Heart left ventricle (tissue), 16 donors: ENCODE measurements around the gene REXO1. TPM values are rescaled to one million over a fixed set of nuclear protein-coding genes. Genes with fewer than 3 reads are reported as not detected.
A peak's percentile ranks its signal among the peaks of the same experiment; 100 is the strongest.

Experiments
- ATAC-seq, 4 donors: fragments of 200-7000 bp; cut with Tn5 transposase; one replicate each; pipeline ENCODE4 v1.9.1; 2020 to 2022; ENCODE audit warnings: moderate library complexity in 4 of 4, mild to moderate bottlenecking in 3 of 4, moderate number of reproducible peaks in 1 of 4
- DNase-seq, 5 donors: peaks; one replicate each; pipeline ENCODE4 v3.0.0-alpha.2; 2020
- H3K27ac ChIP-seq, 12 donors: fragments of 200-600 bp; sonication (generic) in 4 of 12; one replicate each; pipeline versions ENCODE4 v1.5.0 to v1.8.0; 2016 to 2022; ENCODE audit warnings: mild to moderate bottlenecking in 2 of 12
- H3K27me3 ChIP-seq, 9 donors: fragments of 200-600 bp; sonication (generic) in 2 of 9; one replicate each; pipeline versions ENCODE4 v1.5.1 to v1.8.0; 2016 to 2022; ENCODE audit warnings: mild to moderate bottlenecking in 3 of 9
- H3K36me3 ChIP-seq, 9 donors: fragments of 200-600 bp; sonication (generic) in 2 of 9; one replicate each; pipeline versions ENCODE4 v1.5.0 to v1.8.0; 2018 to 2022; ENCODE audit warnings: mild to moderate bottlenecking in 2 of 9
- H3K4me1 ChIP-seq, 12 donors: fragments of 200-600 bp; sonication (generic) in 4 of 12; one replicate each; pipeline versions ENCODE4 v1.5.0 to v1.8.0; 2016 to 2022; ENCODE audit warnings: mild to moderate bottlenecking in 3 of 12
- H3K4me3 ChIP-seq, 12 donors: fragments of 200-600 bp; sonication (generic) in 4 of 12; one replicate each; pipeline versions ENCODE4 v1.5.0 to v1.8.0; 2017 to 2022; ENCODE audit warnings: mild to moderate bottlenecking in 9 of 12, moderate library complexity in 4 of 12
- H3K9me3 ChIP-seq, 12 donors: fragments of 200-600 bp; sonication (generic) in 4 of 12; one replicate each; pipeline versions ENCODE4 v1.5.0 to v1.8.0; 2016 to 2022; ENCODE audit warnings: mild to moderate bottlenecking in 1 of 12
- POLR2A ChIP-seq, 2 donors: fragments of 450-650 bp; IDR thresholded peaks; one replicate each; pipeline ENCODE4 v1.6.1; 2017; ENCODE audit warnings: antibody characterized with exemption in 2 of 2, mild to moderate bottlenecking in 2 of 2, moderate library complexity in 2 of 2
- WGBS, 4 donors: extraction: QIAGEN DNeasy Blood & Tissue Kit in 2 of 4; methylation state at CpG; one replicate each; pipeline versions ENCODE4 v1.1.5 to v1.1.7; 2013 to 2018; 5-methylcytosine and 5-hydroxymethylcytosine counted together
- intact Hi-C, 10 donors: fragments of 100-400 bp; cut with DNase I; formaldehyde crosslinking; loops; one replicate each; pipeline versions ENCODE4 v1.11.1 to v1.14.2; 2022
- polyA plus RNA-seq, 2 donors: library from polyadenylated mRNA; stranded (reverse); fragments of 200-250 nt; gene quantifications; one replicate each; pipeline ENCODE4 v1.2.3, GENCODE V29; 2013
- total RNA-seq, 9 donors: library from RNA; depleted of rRNA in 2 of 9; stranded (reverse); fragments of >200 nt in 2 of 9; fragmentation: NEBNext Ultra II Directional in 3 of 9; extraction: Animal tissue kit (Norgen Biotek cat#: 25700) in 3 of 9; gene quantifications; one replicate each; pipeline versions ENCODE4 v1.1.0 to v1.2.4, GENCODE V29; 2016 to 2023
- TF ChIP-seq, protein P1 (sequence below), 12 donors: fragments of 200-600 bp; sonication (generic) in 4 of 12; IDR thresholded peaks; one replicate each; pipeline versions ENCODE4 v1.5.0 to v1.8.0; 2018 to 2022; ENCODE audit warnings: antibody characterized with exemption in 12 of 12, mild to moderate bottlenecking in 5 of 12
- donor health status: ischemic (EF 13 %, LVEDD 7.1; RV severe dilation, severe dysfunction).
- donor health status: healthy with polysubstance abuse.
- donor health status: DM: no; HTN: yes; CAD: no.
- donor health status: DM: no; HTN: no; CAD: no.
- donor health status: ischemic (EF 25% LVEDD 6.9; RV normal size, moderate dysfunction).
- donor health status: ischemic (EF 25% LVEDD 5.7; RV mildly dilated, moderate dysfunction).
- donor health status: healthy.
- donor health status: DM: yes; HTN: yes; CAD: no.
- donor health status: ischemic (EF 35%, LVEDD 5.7; RV mildly dilated, moderate dysfunction).
- donor health status: nonischemic (EF 11% LVEDD 7.7; RV severe dilation, severe dysfunction).
- donor health status: DM: yes; HTN: yes; CAD: no.
- donor health status: PGD.
- donor health status: ischemic (EF 29% LVEDD 5.4; RV normal size, mild dysfunction).
- donor health status: nonischemic (EF 23%, LVEDD 6.1; RV moderate dilation, normal function).

REXO1 gene
- total and polyA plus RNA-seq, 11 donors, result 13.2 to 22.4 (median 16.4) TPM

DNA sequence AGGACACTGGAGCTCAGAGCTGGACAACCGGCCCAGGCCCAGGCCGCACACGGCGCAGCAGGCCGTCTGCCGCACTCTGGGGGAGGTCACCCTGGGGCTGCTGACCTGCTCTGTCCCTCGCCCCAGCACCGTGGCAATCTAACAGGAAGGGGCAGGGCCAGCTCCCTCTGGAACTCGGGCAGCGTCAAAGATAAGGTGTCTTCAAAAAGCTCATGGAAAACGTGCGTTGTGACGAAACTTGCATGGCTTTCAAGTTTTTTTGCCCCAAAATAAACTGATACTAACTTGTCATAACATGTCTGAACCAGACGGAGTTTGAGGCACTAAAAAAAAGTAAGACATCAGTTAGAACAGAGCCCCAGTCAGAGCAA lies 24.0 kb downstream of the REXO1 start:
- H3K9me3 ChIP-seq, result no peaks in the 10 kb centered on the region
- intact Hi-C loops, result loop anchor here in 4 of 10 donors (10.0 kb wide), 3 partner anchors 149 to 279 kb away; no protein-coding TSS in a partner anchor
- H3K36me3 ChIP-seq, result peaks cover 0 to 90% (median 66%) of the 10 kb centered on the region in 9 donors
- TF ChIP-seq, protein P1, sequence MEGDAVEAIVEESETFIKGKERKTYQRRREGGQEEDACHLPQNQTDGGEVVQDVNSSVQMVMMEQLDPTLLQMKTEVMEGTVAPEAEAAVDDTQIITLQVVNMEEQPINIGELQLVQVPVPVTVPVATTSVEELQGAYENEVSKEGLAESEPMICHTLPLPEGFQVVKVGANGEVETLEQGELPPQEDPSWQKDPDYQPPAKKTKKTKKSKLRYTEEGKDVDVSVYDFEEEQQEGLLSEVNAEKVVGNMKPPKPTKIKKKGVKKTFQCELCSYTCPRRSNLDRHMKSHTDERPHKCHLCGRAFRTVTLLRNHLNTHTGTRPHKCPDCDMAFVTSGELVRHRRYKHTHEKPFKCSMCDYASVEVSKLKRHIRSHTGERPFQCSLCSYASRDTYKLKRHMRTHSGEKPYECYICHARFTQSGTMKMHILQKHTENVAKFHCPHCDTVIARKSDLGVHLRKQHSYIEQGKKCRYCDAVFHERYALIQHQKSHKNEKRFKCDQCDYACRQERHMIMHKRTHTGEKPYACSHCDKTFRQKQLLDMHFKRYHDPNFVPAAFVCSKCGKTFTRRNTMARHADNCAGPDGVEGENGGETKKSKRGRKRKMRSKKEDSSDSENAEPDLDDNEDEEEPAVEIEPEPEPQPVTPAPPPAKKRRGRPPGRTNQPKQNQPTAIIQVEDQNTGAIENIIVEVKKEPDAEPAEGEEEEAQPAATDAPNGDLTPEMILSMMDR (IDR thresholded peaks at IDR 0.05), result no peak
- TF ChIP-seq POLR2A (IDR thresholded peaks at IDR 0.05), result no peak
- no peak overlapping the region for H3K4me3 ChIP-seq
- no peak for DNase-seq
- no peak overlapping the region for H3K27ac ChIP-seq
- peaks cover 0 to 14% (median 4%) of the 10 kb centered on the region in 12 donors for H3K4me1 ChIP-seq
- WGBS, 4 donors, result 78 to 88% (median 78%) methylated on average over 10 to 14 of the region's 14 CpGs
- H3K27me3 ChIP-seq, result no peaks in the 10 kb centered on the region
- no peak for ATAC-seq

DNA sequence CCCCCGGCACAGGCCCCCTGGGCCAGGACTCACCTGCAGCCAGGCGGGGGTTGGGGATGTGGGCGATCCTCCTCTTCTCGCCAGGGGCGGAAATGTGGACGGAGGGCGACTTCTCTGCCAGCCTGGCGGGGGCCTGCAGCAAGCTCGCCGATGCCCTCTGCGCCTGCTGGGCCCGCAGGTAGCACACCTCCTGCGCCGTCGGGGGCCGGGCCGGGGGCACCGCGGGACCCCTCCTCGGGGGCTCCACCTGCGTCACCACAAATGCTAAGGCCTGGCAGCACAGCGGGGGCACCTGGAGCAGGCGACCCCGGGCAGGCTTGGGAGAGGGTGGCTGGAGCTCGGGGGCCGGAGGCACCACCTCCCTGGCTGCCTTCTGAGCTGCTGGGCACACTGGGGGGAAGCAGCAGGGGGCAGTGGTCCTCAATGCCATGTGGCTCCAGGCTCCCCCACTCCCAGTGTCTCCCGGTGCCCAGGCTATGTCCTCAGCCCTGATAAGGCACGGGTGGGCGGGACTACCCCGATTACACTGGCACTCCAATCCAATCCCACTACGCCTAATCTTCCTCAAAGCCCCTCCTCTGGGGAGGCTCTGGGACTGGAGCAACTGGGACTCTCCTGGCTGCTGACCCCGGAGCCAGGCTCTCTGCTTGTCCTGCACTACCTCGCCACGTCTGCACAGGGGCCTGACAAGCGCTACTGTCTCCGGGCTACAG lies 24.6 kb downstream of the REXO1 start:
- ATAC-seq (no peak), DNase-seq (peak in 1 of 5 donors; percentile 22)
- peaks cover 0 to 14% (median 4%) of the 10 kb centered on the region in 12 donors for H3K4me1 ChIP-seq
- peaks cover 0 to 93% (median 72%) of the 10 kb centered on the region in 9 donors for H3K36me3 ChIP-seq
- H3K27me3 ChIP-seq, result no peaks in the 10 kb centered on the region
- H3K27ac ChIP-seq, result no peak overlapping the region
- TF ChIP-seq POLR2A (IDR thresholded peaks at IDR 0.05), result no peak
- TF ChIP-seq, protein P1 (IDR thresholded peaks at IDR 0.05), result no peak
- no peaks in the 10 kb centered on the region for H3K9me3 ChIP-seq
- intact Hi-C loops, result loop anchor here in 4 of 10 donors (10.0 kb wide), 3 partner anchors 149 to 279 kb away; no protein-coding TSS in a partner anchor
- WGBS, 4 donors, result 84 to 91% (median 88%) methylated on average over 18 to 36 of the region's 36 CpGs
- no peak overlapping the region for H3K4me3 ChIP-seq

DNA sequence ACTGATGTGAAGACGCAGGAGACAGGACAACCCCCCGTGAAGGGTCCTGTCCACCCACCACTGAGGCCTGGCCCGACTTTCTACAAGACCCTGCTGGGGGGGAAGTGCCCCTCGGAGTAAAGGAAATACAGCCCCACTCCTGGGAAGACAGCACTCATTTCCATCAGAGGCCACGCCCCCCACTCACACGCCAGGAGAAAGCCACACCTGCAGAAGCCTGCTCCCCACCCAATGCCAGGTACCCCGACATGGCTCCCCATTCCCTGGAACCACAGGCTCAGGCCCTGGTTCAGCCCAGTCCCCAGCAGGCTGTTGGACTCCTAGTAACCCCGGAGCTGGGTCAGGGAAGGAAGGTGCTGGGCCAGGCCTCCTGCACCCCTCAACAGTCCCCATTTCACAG lies 25.3 kb downstream of the REXO1 start:
- intact Hi-C loops, result loop anchor here in 4 of 10 donors (10.0 kb wide), 3 partner anchors 148 to 278 kb away; no protein-coding TSS in a partner anchor
- WGBS, 4 donors, result 86 to 90% (median 87%) methylated on average over 6 to 8 of the region's 8 CpGs

DNA sequence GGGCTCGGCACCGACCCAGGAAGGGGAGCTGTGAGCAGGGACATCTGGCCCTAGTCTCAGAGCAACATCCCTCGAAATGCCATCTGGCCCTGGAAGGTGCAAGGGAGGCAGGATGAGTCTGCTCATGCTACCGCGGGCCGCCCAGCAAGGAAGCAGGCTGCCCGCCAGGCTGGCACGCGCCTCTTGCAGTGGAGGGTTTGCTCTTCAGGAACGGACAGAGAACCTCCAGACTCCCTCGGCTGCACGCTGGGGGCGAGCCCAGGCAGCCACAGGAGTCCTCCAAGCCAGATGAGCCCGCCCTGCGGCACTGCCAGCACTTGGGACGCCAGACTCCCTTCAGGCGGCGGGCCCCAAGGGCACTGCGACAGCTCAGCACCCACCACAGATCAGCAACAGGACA lies 26.1 kb downstream of the REXO1 start:
- DNase-seq (peak in 1 of 5 donors; percentile 47), ATAC-seq (no peak)
- WGBS, 4 donors, result 90 to 100% (median 91%) methylated on average over 3 to 19 of the region's 19 CpGs
- no peak overlapping the region for H3K27ac ChIP-seq
- no peak overlapping the region for H3K4me3 ChIP-seq
- TF ChIP-seq POLR2A (IDR thresholded peaks at IDR 0.05), result no peak
- TF ChIP-seq, protein P1 (IDR thresholded peaks at IDR 0.05), result no peak
- H3K36me3 ChIP-seq, result peaks cover 5 to 93% (median 78%) of the 10 kb centered on the region in 9 donors
- no peaks in the 10 kb centered on the region for H3K9me3 ChIP-seq
- H3K27me3 ChIP-seq, result no peaks in the 10 kb centered on the region
- peaks cover 0 to 14% (median 4%) of the 10 kb centered on the region in 12 donors for H3K4me1 ChIP-seq
- intact Hi-C loops, result loop anchor here in 4 of 10 donors (10.0 kb wide), 3 partner anchors 147 to 277 kb away; no protein-coding TSS in a partner anchor

More for the DNA sequence above, 25.3 kb downstream of the REXO1 start:
- no peak overlapping the region for H3K27ac ChIP-seq
- H3K27me3 ChIP-seq, result no peaks in the 10 kb centered on the region
- H3K4me1 ChIP-seq, result peaks cover 0 to 14% (median 4%) of the 10 kb centered on the region in 12 donors
- no peaks in the 10 kb centered on the region for H3K9me3 ChIP-seq
- H3K36me3 ChIP-seq, result peaks cover 5 to 93% (median 78%) of the 10 kb centered on the region in 9 donors
- ATAC-seq, result no peak
- TF ChIP-seq, protein P1 (IDR thresholded peaks at IDR 0.05), result no peak
- no peak for TF ChIP-seq POLR2A (IDR thresholded peaks at IDR 0.05)
- no peak overlapping the region for H3K4me3 ChIP-seq
- no peak for DNase-seq
